Activated CD4-positive, alpha-beta T cell treated with anti-CD3 and anti-CD28 coated beads, Interleukin-10, Interleukin-2, amounts not matched to agents 100 ng/mL and 50 ng/mL, durations not matched to agents 16 hours and 8 hours (primary cell): Measurements from ENCODE around the gene POU2AF1.
"Not testable (repeated sequence)": the region's sequence is repeated elsewhere in the genome, so short reads cannot be mapped to it uniquely, and the experiment has no call there.

Experiments
- DNase-seq: peaks from one replicate; pipeline ENCODE4 v3.0.0-alpha.2; 2020

POU2AF1 gene

DNA sequence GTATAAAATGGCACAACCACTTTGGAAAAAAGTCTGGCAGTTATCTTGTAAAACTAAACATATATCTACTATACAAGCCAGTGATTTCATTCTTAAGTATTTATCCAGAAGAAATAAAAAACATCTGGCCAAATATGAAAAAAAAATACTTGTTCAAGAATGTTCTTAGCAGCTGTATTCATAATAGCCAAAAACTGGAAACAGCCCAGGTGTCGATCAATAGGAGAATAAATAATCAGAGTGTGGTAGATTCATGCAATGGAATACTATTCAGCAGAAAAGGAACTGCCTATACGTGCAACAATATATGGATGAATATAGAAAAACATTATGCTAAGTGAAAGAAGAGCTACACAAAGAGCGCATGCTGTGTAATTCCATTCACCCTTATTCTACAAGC, 36.7 kb downstream of the POU2AF1 start:
- DNase-seq, result no peak

- no peak for DNase-seq
Measured at GRCh38 chr11:111339758-111340388, 39.2 kb downstream of the POU2AF1 start.

DNA sequence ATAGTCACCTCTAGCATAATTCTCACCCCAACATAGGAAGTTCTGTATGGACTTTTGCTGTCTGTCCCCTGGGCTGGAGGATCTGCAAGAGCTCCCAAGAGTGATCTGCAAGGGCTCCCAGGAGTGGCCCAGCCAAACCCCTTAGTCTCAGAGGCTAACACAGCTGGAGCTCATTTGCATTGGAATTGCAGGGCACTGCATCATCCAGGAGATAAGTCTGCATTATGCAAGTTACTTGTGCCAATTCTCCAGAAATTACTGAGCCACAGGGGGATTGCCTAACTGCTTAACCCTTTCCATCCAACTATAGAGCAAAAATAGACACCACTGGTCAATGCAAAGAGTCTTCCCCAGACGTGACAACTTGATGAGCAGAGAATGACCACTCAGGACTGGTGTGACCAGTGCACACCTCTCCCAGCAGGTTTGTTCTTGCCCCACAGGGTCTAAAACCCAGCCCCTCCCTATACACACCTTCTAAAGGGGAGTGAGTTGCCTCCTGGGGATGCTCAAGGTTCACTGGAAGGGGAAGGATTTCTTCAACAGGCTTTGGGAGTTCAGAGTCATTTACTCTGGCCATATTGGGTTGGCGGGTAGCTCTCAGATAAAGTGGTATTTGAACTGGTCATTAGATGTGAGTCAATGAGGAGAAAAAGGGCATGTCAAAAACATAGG, 42.4 kb downstream of the POU2AF1 start:
- no peak for DNase-seq

DNA sequence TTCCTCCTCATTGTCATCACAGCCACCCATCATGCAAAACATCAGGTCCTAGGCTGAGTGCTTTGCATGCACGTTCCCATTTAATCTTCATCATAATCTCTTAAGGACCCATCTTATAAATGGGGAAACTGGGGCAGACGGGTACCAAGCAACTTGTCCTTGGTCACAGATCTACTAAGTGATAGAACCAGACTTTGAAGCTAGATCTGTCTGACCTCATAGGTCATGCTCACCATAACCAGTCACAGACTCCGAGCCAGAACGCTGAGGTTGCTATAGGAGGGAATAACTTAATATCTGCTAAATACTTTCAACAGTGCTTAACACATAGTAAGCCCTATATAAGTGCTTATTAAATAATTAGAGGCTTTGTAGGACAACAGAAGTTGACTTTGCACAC, 43.0 kb downstream of the POU2AF1 start:
- no peak for DNase-seq

DNA sequence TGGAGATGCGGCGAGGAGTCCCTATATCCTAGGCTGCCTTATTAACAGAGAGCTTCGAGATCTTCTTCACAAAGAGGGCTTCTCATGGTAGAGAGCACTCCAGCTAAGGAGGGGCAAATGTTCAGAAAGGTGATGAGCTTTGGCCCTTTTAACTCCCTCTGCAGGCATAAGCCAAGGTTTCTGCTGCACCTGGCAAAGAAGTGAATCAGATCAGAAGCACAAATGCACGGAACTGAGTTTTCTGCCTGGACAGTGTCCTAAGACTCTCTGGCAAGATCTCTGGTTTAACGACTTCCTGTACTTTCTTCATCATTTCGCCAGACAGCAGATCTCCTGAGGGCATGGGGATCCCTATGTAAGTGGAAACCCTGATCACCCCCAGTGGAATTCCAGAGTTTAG, 43.5 kb downstream of the POU2AF1 start:
- DNase-seq, result no peak

- DNase-seq, result no peak
Measured at GRCh38 chr11:111334532-111335502, 44.3 kb downstream of the POU2AF1 start.

- no peak for DNase-seq
Measured at GRCh38 chr11:111331711-111332479, 47.2 kb downstream of the POU2AF1 start.

GRCh38 chr11:111330234-111330893, 48.7 kb downstream of the POU2AF1 start:
- DNase-seq, result no peak

DNA sequence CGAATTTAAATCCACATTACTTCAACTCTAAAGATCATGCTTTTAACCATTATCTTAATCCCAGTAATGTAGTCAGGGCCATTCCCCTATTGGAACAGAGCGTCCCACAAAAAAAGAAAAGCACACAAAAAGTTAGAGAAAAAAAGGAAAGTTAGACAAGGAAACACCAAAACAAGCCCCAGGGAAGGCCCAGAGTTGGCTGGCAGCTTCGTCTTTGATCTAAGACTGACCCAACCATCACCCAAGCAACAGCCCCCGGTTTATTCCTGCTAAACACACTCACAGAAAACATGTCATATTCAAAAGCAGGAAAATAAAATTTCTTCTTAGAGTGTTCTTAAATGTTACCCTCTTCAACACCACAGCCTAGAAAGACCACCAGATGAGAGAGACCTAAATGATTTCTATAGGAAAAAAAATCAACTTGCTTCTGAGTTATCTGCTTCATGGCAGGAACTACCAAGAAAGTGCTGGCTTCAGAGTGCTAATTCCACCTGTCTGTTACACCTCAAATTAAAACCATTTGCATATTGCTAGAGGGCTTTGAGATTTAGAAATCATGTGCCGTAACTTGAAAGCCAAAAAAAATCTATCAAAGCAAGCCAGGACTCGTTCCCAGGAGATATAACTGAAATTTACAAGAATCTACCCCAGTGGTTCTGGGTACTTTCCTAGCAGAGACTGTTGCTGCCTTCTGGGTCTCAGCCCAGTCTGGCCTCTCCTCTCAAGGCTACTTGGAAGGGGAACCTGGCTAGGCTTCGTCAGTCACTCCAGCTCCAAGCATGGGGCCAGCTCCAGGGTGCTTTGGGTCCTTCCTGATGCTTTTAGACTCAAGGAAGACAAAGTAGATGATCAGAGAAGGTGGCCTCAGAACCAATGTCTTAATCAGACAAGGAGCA, 49.5 kb downstream of the POU2AF1 start:
- DNase-seq, result no peak

DNA sequence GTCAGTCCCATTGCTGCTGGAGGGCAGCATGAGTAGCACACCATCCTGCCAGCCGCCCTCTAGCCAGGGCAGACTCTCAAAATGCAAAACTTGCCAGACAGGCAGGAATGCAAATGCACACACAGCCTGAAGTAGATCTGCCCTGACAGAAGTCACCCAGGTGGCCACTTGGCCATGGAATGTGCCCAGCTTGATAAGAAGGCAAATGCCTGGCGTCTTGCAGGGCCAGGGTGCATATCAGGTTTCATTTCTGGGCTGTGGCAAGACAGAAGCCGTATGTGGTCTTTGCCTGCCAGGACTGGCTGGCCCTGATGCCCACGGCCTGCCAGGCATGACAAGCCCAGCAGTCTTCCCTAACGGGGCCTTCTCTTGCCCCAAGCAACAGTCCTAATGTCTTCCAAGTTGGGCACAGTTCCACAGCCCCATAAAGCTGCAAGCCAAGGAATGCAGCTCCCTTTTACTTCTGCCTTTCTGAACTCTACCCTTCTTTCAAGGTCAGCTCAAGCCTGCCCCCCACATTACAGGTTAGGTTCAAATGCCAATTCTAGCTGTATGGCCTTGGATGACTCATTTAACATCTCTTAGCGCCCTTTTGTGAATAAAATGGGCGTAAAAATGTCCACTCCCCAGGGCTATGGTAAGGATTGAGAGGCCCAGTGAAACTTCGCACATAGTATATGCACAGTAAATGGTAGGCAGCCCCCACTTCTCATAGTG, 51.0 kb downstream of the POU2AF1 start:
- no peak for DNase-seq

DNA sequence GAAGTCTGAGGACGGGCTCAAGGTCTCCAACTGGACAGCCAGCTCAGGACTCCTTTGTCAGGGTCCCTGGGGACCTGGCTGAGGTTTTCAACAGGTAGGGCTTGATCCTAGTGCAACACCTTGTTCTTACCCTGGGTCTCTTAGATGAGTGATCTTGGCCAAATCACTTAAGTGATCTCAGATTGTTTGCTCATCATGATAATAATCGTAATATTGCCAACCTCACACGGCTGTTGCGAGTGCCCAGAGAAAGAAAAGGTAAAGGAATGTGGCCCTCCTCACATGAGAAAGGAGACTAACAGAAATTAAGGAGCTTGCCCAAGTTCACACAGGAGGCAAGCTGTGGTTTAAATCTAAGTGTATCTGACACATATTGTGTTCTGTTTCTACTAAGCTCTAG, 52.3 kb downstream of the POU2AF1 start:
- DNase-seq, result no peak

DNA sequence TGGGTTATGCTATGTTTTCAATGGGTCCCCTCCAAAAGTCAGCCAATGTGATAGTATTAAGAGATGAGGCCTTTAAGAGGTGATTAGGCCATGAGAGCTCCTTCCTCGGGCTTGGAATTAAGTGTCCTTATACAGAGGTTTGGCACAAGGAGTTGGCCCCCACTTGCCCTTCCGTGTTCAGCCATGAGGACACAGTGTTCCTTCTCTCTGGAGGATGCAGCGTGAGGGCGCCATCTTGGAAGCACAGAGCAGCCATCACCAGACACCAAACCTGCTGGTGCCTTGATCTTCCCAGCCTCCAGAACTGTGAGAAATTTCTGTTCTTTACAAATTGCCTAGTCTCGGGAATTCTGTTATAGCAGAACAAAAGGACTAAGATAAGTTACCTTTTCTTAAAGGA, 53.8 kb downstream of the POU2AF1 start:
- no peak for DNase-seq

DNA sequence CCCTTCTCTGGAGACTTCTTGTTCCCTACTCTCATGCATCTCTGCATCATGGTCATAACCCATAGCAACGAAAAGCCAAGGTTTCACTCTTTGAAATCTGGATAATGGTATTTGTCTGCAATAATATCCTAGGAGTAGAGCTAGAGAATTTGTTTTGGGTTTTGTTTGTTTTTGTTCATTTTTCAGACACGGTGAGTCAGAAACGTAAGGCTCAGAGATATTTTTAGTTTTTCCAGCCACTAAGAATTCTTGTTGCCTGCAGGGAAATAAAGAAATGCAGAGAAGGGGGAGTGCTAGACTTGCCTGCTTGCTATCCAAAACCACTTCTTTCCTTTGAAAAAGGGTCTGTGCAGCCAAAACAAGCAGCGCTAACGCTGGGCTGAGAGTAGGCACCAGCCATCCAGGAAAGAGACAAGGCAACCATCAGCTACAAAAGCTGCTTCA, 54.8 kb downstream of the POU2AF1 start:
- DNase-seq, result no peak

DNA sequence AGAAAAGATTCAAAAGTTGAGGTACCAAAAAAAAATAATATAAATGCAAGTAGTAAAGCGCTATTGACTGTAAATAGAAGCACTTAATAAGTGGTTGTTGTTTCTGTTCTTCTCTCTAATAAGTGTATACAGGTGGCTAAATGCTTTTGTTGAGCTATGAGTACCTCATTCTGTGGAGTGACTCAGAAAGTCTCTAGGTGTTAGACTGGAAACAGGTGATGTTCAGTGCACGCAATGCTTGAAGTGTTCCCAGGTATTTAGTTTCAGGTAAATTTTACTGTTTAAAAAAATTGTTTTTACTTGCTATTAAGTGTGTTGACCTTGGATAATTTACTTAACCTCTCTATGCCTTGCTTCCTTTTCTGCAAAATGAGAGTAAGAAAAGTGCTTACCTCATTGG, 56.5 kb downstream of the POU2AF1 start:
- no peak for DNase-seq

GRCh38 chr11:111320728-111321568, 58.1 kb downstream of the POU2AF1 start:
- DNase-seq, result no peak

DNA sequence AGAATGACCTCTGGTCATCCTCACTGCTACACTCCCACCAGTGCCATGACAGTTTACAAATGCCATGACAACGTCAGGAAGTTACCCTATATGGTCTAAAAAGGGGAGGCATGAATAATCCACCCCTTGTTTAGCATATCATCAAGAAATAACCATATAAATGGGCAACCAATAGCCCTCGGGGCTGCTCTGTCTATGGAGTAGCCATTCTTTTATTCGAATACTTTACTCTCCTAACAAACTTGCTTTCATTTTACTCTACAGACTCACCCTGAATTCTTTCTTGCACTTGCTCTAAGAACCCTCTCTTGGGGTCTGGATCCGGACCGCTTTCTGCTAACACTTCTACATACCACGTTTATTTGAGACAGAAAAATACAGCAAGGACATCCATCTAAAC, 58.9 kb downstream of the POU2AF1 start:
- DNase-seq, result not testable (repeated sequence)

- no peak for DNase-seq
Measured at GRCh38 chr11:111319296-111319695, 59.8 kb downstream of the POU2AF1 start.

- DNase-seq, result no peak
Measured at GRCh38 chr11:111312076-111312475, 67.0 kb downstream of the POU2AF1 start.

GRCh38 chr11:111310723-111311122, 68.4 kb downstream of the POU2AF1 start:
- DNase-seq, result no peak

GRCh38 chr11:111310088-111310487, 69.0 kb downstream of the POU2AF1 start:
- no peak for DNase-seq
